Raji (cell line): ENCODE measurements around the gene SLC26A2.

Source experiments
- POLR2A ChIP-seq: IDR thresholded peaks from 2 replicates; pipeline ENCODE4 v1.6.1; 2011; ENCODE audit warnings: low read depth, low read length, control low read depth; ENCODE audit not compliant: insufficient read depth

SLC26A2 gene

DNA sequence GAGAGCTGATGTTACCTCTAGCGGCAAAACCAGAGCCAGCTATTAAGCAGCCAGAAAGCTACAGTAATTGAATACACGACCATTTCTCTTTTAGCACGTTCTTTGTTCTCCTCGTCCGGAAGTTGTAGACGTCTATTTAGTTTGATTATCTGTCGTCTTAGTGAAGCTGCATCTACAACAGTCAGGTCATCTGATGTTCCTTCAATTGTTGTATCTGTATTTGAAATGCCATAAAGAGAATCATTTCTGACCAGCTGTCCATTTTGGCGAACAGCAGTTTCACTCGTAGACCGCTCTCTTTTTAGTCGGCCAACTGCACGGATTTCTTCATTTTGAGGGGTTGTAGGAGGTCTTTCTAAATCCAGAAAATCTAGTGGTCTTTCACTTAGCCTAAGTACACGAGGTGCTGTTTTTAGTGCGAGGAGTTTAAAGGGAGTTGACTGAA lies 28.5 kb upstream of the SLC26A2 start:
- no peak for TF ChIP-seq POLR2A

DNA sequence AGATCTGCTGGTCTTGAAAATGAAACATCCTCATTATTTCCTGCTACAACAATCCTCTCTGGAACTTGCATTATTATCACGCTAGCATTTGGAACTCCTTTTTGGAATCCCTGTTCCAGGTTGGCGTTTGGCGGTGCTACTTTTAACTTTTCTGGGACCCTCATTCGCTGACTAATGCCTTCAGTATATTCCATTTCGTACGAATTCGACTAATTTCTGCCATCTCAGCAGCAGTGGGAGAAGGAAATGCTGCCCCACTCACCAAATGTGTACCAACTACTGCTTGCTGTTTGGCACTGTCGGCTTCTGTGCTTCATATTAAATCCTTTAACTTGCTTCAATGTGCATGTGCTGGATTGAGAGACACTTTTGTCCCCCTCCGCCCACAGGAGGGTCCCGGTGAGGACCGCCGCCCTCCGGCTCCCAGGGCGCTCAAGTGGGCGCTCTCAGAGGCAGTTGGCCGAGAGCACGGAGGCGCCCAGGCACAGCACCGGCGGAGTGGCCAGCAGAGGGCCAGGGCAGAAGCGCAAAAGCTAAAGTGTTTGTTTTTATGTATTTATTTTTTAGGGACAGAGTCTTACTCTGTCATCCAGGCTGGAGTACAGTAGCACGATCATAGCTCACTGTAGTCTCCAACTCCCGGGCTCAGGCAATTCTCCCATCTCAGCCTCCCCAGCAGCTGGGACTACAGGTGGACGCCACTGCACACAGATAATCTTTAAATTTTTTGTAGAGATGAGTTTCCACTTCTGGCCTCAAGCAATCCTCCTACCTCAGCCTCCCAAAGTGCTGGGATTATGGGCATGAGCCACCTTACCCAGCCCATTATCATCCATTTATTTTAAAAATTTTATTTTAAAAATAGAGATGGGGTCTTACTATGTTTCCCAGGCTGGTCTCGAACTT lies 27.9 kb upstream of the SLC26A2 start:
- no peak for TF ChIP-seq POLR2A

DNA sequence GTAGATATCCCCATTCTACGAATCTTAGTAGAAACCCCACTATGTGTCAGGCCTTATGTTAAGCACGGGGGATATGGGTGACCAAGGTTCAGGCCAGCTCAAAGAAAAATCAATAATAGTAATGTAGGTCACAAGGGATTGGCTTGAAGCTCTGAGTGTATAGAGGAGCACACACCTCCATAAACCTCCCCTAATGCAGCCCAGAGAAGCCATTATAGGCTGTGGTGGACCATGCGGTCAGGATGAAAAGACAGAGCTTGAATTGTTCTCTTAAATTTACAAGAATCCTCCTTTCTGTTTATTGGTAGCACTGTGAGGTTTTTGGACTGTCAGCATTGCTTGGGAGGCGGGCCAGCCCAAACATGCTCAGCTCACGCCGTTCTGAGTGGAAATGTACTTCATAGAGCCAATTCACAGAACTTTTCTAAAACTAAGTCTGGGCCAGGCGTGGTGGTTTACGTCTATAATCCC lies 25.1 kb upstream of the SLC26A2 start:
- no peak for TF ChIP-seq POLR2A

DNA sequence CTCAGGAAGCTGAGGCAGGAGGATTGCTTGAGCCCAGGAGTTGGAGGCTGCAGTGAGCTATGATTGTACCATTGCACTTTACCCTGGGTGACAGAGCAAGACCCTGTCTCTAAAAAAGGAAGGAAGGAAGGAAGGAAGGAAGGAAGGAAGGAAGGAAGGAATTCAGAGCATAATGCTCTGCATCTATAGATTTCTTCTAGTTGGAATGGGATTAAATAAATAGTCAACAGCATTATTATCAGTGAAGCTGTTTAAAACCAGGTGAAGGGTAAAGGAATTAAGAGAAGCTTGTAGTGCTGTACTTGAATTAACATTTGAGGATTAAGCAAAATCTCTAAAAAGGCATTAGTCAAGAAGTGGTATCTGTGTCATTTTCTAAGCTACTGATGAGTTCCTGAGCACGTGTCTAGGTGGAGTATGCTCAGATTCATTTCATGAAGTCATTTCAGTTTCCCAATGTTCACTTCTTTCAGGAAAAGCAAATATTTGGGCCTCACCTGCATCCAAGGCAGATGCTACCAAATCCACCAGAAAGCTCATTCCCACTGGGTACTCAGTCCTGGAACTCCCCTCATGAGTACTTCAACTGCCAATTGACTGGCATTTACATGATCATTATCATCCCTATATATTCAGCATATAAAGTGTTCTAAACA lies 24.4 kb upstream of the SLC26A2 start:
- no peak for TF ChIP-seq POLR2A

DNA sequence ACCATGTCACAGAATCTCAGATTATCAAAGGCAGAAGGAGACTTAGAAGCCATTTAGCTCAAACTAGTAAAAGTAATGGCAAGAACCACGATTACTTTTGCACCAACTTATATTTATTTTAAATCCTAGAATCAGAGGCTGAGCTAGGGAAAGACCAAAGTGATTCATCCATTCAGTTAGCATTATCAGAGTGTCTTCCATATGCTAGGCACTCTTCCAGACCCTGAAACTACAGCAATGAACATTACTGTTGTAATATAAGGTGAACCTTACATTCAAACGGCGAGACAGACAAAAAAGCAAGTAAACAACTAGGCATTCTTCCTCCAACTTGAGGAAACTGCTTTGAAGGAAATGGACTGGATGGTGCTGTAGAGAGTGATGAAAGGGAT lies 23.9 kb upstream of the SLC26A2 start:
- no peak for TF ChIP-seq POLR2A

DNA sequence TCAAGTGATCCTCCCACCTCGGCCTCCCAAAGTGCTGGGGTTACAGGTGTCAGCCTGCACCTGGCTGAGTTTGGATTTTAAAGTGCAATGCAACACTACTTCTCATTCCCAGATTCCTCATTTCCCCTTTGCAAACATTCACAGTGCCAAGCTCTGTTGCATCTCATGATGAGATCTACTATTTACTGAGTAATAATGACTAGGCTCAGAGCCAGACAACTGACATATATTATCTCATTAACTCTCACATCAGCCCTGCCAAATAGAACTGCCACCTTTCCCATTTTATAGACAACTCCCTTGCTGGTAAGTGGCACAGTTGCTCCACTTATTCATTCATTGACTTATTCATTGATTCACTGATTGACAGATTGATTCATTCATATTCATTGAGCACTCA lies 22.9 kb upstream of the SLC26A2 start:
- no peak for TF ChIP-seq POLR2A

DNA sequence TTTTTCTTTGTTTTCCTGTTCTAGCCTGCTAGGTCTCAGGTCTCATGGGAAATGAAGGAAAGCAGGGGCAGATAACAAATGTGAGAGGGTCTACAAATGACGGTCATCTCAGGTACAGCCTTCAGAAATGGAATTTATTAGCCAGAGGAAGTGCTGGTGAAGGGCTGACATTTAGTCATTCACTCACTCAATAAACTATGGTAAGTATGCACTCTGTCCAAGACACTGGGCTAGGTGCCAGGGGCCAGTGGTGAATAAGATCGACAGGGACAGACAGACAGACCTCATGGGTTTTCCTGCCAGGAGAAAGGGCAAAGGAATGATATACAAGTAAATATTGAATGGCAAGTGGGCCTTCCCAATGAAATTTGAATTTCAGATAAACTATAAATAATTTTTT lies 22.3 kb upstream of the SLC26A2 start:
- no peak for TF ChIP-seq POLR2A

DNA sequence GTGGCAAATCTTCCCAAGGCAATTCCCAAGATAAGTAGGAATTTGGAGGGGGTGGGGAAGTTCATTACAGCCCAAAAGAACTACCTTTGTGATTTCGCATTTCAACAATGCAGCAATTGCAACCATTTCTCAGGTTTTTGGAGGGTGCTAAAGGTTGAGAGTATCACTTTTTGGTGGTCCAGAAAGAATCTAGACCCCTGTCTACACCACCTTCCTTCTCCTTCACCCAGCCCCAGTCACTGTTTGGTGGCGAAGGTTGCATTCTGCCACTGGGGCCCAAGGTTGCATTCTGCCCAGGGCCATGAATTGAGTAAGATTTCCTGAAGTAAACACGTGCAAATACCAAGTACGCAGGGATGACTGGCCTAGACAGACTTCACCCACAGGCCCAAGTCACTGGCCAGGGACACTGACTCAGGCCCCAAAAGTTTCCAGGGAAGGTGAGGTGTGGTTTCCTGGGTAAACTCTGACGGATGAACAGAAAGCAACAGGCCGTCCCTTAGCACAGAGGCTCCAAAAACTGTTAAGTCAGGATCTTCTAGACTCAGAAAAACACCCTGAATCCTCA lies 21.7 kb upstream of the SLC26A2 start:
- no peak for TF ChIP-seq POLR2A

DNA sequence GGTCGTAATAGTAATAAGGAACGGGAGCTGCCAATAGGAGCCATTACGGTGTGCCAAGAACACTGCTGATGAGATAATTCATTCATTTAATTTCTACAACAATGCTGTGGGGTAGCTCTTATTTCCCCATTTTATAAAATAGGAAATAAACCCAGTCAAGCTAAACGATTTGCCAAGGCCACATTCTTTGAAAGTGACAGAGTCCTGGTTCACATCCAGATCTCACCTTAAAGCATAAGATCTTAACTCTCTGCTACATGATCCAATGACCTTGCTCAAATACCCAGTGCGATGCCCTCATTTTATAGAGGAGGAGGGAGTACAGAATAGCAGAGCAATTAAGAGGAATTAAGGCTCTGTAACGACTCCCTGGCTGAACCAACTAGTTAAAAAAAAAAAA lies 21.0 kb upstream of the SLC26A2 start:
- TF ChIP-seq POLR2A, result no peak

DNA sequence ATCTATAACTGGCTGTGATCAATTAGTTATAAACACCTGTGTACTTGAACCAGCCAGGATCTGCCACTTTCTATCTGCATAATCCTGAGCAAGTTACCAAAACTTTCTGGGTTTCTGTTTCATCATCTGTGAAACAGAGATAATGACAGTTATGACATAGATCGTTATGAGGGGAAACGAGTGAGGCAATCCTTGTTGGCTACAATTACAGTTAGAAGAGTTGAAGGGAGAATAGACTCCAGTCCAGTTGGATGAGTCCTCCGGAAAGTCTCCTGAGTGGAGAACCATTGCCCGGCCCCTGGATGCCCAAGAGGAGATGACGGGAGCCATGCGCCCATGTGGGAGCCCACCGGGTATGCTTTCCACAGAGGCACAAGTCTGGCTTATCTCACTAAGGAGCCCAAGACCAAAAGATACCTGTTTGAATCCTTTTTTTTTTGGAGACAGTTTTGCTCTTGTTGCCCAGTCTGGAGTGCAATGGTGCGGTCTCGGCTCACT lies 20.4 kb upstream of the SLC26A2 start:
- no peak for TF ChIP-seq POLR2A

DNA sequence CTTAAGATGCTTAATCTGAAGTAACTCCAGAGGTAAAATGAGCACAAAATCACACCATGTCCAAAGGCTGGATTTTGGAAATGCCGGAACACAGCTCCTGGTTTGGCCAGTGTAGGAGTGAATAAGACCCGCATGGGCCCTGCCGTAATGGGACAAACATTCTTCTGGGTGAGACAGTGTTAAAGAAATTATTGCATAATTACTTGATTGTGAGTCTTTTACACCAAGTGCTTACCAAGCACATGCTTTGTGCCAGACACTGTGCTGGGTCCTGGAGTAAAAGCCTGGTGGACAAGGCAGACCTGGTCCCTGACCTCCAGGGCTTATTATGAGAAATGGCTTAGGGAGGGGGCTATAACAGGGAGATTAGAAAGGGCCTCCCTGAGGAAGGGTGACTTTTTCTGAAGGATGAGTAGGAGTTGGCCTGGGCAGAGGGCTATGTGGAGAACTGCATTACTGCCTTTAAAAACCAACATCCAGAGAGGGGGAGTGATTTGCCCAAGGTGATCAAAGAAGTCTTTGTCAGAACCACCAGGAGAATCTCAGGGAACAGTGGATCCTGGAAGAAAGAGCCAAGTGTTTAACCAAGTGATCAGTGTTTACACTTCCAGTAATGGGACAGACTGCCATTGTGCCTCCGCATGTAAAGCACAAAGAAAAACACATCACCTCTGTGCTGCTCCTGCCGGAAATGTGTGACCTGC lies 19.5 kb upstream of the SLC26A2 start:
- TF ChIP-seq POLR2A, result no peak

DNA sequence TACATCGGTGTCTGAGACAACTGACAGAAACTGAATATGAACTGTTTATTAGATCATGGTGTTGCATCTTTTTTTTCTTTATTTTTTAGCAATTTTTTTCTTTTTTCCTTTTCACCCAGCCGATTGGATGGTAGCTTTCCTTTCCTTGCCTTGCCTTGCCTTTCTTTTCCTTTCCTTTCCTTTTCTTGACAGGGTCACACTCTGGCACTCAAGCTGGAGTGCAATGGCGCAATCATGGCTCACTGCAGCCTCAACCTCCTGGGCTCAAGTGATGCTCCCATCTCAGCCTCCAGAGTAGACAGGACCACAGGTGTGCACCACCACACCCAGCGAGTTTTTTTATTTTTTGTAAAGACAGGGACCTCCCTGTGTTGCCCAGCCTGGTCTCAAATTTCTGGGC lies 18.8 kb upstream of the SLC26A2 start:
- TF ChIP-seq POLR2A, result no peak

DNA sequence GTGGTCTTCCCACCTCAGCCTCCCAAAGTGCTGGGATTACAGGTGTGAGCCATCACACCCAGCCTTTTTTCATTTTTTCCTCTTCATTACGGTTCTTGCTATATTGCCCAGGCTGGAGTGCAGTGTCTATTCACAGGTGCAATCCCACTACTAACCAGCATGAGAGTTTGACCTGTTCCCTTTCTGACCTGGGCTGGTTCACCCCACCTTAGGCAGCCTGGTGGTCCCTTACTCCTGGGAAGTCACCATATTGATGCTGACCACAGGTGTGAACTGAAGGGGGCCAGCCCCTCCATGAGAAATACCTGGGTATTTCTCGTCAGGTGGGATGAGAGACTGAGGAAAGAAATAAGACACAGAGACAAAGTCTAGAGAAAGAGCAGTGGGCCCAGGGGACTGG lies 18.4 kb upstream of the SLC26A2 start:
- no peak for TF ChIP-seq POLR2A

DNA sequence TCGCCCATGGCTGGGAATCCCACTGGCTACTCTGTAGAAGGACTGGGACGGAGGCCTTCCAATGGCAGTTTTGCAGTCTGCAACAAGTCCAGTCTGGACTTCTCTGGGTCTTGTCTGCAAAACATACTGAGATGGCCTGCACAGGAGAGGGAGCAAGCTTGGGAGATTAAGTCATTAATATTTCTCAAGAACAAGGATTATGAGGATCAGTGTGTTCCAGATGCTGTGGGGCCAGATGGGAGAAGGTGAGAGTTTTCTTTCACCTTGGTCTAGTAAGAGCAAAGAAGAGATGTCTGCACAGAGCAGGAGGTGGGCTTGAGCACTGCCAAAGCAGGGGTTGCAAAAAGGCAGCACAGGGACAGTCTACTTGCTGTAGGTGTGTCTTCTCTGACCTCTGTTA lies 15.9 kb upstream of the SLC26A2 start, which contains the start of gene PDE6A:
PDE6A (minus strand) TSS at position 128 of the 400 bp plus-strand sequence; CDS start at position 8, 120 bp downstream.
- TF ChIP-seq POLR2A, result no peak

DNA sequence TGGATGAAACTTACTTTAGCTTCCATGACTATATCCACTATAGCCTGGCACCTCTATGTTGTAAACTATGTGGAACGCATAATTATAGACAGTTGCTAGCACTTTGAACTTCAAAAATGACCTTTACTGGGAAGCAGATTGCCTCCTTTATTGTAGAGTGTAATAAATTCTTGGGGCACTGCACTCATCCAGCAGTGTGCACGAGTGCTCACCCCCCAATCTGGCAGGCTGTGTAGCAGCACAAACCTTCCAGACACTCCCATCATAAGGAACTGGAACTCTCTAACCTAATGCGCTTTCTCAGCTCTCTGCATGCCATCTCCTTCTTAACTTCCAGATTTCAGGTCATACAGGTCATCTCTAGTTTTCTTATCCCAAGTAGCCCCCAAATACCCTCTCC lies 14.4 kb upstream of the SLC26A2 start:
- TF ChIP-seq POLR2A, result no peak
